GM12892 (cell line): ENCODE measurements around the gene RELL2.

ENCODE experiments used
- POLR2A ChIP-seq: IDR thresholded peaks from 2 replicates; pipeline ENCODE4 v1.6.1; 2011; ENCODE audit warnings: low read depth, low read length, control low read depth
- POLR2AphosphoS5 ChIP-seq: IDR thresholded peaks from 2 replicates; pipeline ENCODE4 v1.6.1; 2011; ENCODE audit warnings: low read depth, low read length, control low read depth

DNA sequence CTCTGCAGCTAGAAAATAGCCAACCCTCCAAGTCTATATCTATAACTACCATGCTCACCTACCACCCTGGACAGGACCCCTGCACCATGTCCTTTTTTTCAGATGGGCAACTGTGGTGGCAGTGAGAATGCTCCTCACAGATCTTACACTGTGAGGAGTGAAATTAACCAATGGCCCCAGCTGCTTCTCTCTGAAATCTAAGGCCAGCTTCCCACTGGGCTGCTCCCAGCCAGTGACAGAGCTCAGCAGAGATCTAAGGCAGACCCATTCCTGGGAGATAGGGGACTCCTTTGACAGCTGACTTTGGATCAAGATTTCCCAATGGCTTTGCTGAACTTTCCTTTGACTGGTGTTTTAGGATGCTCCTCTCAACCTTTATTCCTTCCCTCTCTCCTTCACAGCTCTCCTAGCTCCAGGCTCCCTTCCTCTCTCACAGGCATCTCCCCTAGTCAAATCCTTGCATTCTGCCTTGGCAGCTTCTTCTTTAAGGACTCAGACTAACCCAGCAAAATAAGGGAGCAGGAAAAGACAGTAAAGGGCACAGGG lies 46.9 kb downstream of the RELL2 start:
- TF ChIP-seq POLR2A (no peak), POLR2AphosphoS5 (no peak)
